Stomach smooth muscle (tissue), 2 donors: ENCODE data around the gene CRYGN.

Source experiments
- H3K27ac ChIP-seq: one replicate; pipeline ENCODE4 v1.7.0; 2013; ENCODE audit warnings: mild to moderate bottlenecking, low read length, inconsistent platforms
- H3K27me3 ChIP-seq, 2 donors: one replicate each; pipeline ENCODE4 v1.7.0; 2013; ENCODE audit warnings: low read length in 2 of 2; ENCODE audit not compliant: insufficient read depth in 2 of 2, control insufficient read depth in 1 of 2
- H3K36me3 ChIP-seq, 2 donors: one replicate each; pipeline ENCODE4 v1.7.0; 2013; ENCODE audit warnings: low read length in 2 of 2; ENCODE audit not compliant: control insufficient read depth in 2 of 2, insufficient read depth in 2 of 2
- H3K4me1 ChIP-seq: one replicate; pipeline ENCODE4 v1.7.0; 2013; ENCODE audit warnings: low read length; ENCODE audit not compliant: control insufficient read depth, insufficient read depth
- H3K4me3 ChIP-seq, 2 donors: one replicate each; pipeline ENCODE4 v1.7.0; 2013; ENCODE audit warnings: low read length in 2 of 2
- H3K9ac ChIP-seq, 2 donors: one replicate each; pipeline ENCODE4 v1.7.0; 2013; ENCODE audit warnings: low read length in 2 of 2, mild to moderate bottlenecking in 1 of 2
- H3K9me3 ChIP-seq, 2 donors: one replicate each; pipeline ENCODE4 v1.7.0; 2013; ENCODE audit warnings: low read length in 2 of 2; ENCODE audit not compliant: control insufficient read depth in 2 of 2
- donor health status: healthy.
- donor health status: Pancreatic carcinoma.

The CRYGN gene

GRCh38 chr7:151394076-151395035 lies 45.6 kb downstream of the CRYGN start:
- Histone ChIP-seq H3K9ac (no peak overlapping the region), H3K27ac (no peak overlapping the region), H3K9me3 (no peaks in the 10 kb centered on the region), H3K27me3 (peaks cover 2 to 3% of the 10 kb centered on the region in 2 donors), H3K4me3 (no peak overlapping the region), H3K36me3 (no peaks in the 10 kb centered on the region), H3K4me1 (no peaks in the 10 kb centered on the region)

GRCh38 chr7:151393031-151393977 lies 46.6 kb downstream of the CRYGN start:
- no peak overlapping the region for H3K9ac ChIP-seq
- H3K4me1 ChIP-seq = no peaks in the 10 kb centered on the region
- no peak overlapping the region for H3K4me3 ChIP-seq
- H3K36me3 ChIP-seq = no peaks in the 10 kb centered on the region
- no peaks in the 10 kb centered on the region for H3K9me3 ChIP-seq
- no peak overlapping the region for H3K27ac ChIP-seq
- H3K27me3 ChIP-seq = peaks cover 2 to 3% of the 10 kb centered on the region in 2 donors

GRCh38 chr7:151392426-151392825 lies 47.5 kb downstream of the CRYGN start:
- no peaks in the 10 kb centered on the region for H3K9me3 ChIP-seq
- peaks cover 2 to 3% of the 10 kb centered on the region in 2 donors for H3K27me3 ChIP-seq
- H3K9ac ChIP-seq = no peak overlapping the region
- H3K4me3 ChIP-seq = no peak overlapping the region
- no peak overlapping the region for H3K27ac ChIP-seq
- no peaks in the 10 kb centered on the region for H3K4me1 ChIP-seq
- H3K36me3 ChIP-seq = no peaks in the 10 kb centered on the region

GRCh38 chr7:151392002-151392401 lies 47.9 kb downstream of the CRYGN start:
- H3K9ac ChIP-seq = no peak overlapping the region
- H3K27me3 ChIP-seq = peaks cover 2 to 3% of the 10 kb centered on the region in 2 donors
- H3K4me1 ChIP-seq = no peaks in the 10 kb centered on the region
- no peaks in the 10 kb centered on the region for H3K36me3 ChIP-seq
- H3K9me3 ChIP-seq = no peaks in the 10 kb centered on the region
- no peak overlapping the region for H3K27ac ChIP-seq
- H3K4me3 ChIP-seq = no peak overlapping the region

GRCh38 chr7:151391358-151391730 lies 48.6 kb downstream of the CRYGN start:
- H3K4me1 ChIP-seq = no peaks in the 10 kb centered on the region
- no peaks in the 10 kb centered on the region for H3K36me3 ChIP-seq
- no peak overlapping the region for H3K4me3 ChIP-seq
- no peak overlapping the region for H3K27ac ChIP-seq
- H3K27me3 ChIP-seq = peaks cover 2 to 5% of the 10 kb centered on the region in 2 donors
- H3K9ac ChIP-seq = no peak overlapping the region
- no peaks in the 10 kb centered on the region for H3K9me3 ChIP-seq

GRCh38 chr7:151390598-151391357 lies 49.2 kb downstream of the CRYGN start:
- H3K9ac ChIP-seq = no peak overlapping the region
- no peaks in the 10 kb centered on the region for H3K4me1 ChIP-seq
- no peaks in the 10 kb centered on the region for H3K9me3 ChIP-seq
- no peak overlapping the region for H3K4me3 ChIP-seq
- no peaks in the 10 kb centered on the region for H3K36me3 ChIP-seq
- H3K27ac ChIP-seq = no peak overlapping the region
- H3K27me3 ChIP-seq = peaks cover 2 to 5% of the 10 kb centered on the region in 2 donors

- H3K27ac ChIP-seq = no peak overlapping the region
- no peaks in the 10 kb centered on the region for H3K4me1 ChIP-seq
- peaks cover 5% of the 10 kb centered on the region in 2 donors for H3K27me3 ChIP-seq
- H3K4me3 ChIP-seq = no peak overlapping the region
- H3K9ac ChIP-seq = no peak overlapping the region
- no peaks in the 10 kb centered on the region for H3K36me3 ChIP-seq
- H3K9me3 ChIP-seq = no peaks in the 10 kb centered on the region
Measured at GRCh38 chr7:151389768-151390597, 50.0 kb downstream of the CRYGN start.

GRCh38 chr7:151389096-151389767 lies 50.7 kb downstream of the CRYGN start:
- no peak overlapping the region for H3K4me3 ChIP-seq
- no peaks in the 10 kb centered on the region for H3K4me1 ChIP-seq
- no peak overlapping the region for H3K9ac ChIP-seq
- no peaks in the 10 kb centered on the region for H3K36me3 ChIP-seq
- no peak overlapping the region for H3K27ac ChIP-seq
- H3K9me3 ChIP-seq = no peaks in the 10 kb centered on the region
- H3K27me3 ChIP-seq = peaks cover 8% of the 10 kb centered on the region in 2 donors

- Histone ChIP-seq H3K9me3 (no peaks in the 10 kb centered on the region), H3K36me3 (no peaks in the 10 kb centered on the region), H3K9ac (no peak overlapping the region), H3K27me3 (peaks cover 9 to 15% of the 10 kb centered on the region in 2 donors), H3K27ac (no peak overlapping the region), H3K4me3 (no peak overlapping the region), H3K4me1 (no peaks in the 10 kb centered on the region)
Measured at GRCh38 chr7:151388430-151388829, 51.5 kb downstream of the CRYGN start.
